HG02970 (cell line): ENCODE results near the gene ATP2B3.

ENCODE experiments used
- ATAC-seq: cut with Tn5 transposase; IDR thresholded peaks from one replicate; pipeline ENCODE4 v1.9.1; 2021; ENCODE audit warnings: mild to moderate bottlenecking, moderate library complexity, moderate number of reproducible peaks; ENCODE audit not compliant: unreplicated experiment, low FRiP score

Gene ATP2B3

GRCh38 chrX:153488231-153488914 is 29.1 kb upstream of the ATP2B3 start:
- no peak for ATAC-seq

GRCh38 chrX:153490217-153490930 is 27.1 kb upstream of the ATP2B3 start:
- ATAC-seq = no peak

GRCh38 chrX:153491351-153491914 is 26.0 kb upstream of the ATP2B3 start:
- no peak for ATAC-seq

- no peak for ATAC-seq
These were observed 25.5 kb upstream of the ATP2B3 start for GRCh38 chrX:153491918-153492317.

GRCh38 chrX:153492543-153492942 is 24.9 kb upstream of the ATP2B3 start:
- no peak for ATAC-seq

- no peak for ATAC-seq
These were observed 24.4 kb upstream of the ATP2B3 start for GRCh38 chrX:153493085-153493484.

- no peak for ATAC-seq
These were observed 23.4 kb upstream of the ATP2B3 start for GRCh38 chrX:153494061-153494460.

GRCh38 chrX:153494541-153495361 is 22.7 kb upstream of the ATP2B3 start, which contains the start of gene BGN:
Gene BGN, plus strand, starts transcription at chrX:153494980. Its CDS starts 9,652 bp downstream, at chrX:153504632.
- no peak for ATAC-seq

- no peak for ATAC-seq
These were observed 22.1 kb upstream of the ATP2B3 start for GRCh38 chrX:153495362-153495751.

- ATAC-seq = no peak
These were observed 21.4 kb upstream of the ATP2B3 start for GRCh38 chrX:153495903-153496589.

- ATAC-seq = no peak
These were observed 20.9 kb upstream of the ATP2B3 start for GRCh38 chrX:153496590-153496959.

- ATAC-seq = no peak
These were observed 19.0 kb upstream of the ATP2B3 start for GRCh38 chrX:153498453-153498852.

- ATAC-seq = no peak
These were observed 18.1 kb upstream of the ATP2B3 start for GRCh38 chrX:153499341-153499740.

GRCh38 chrX:153499876-153500275 is 17.6 kb upstream of the ATP2B3 start:
- no peak for ATAC-seq

GRCh38 chrX:153500676-153501280 is 16.7 kb upstream of the ATP2B3 start:
- no peak for ATAC-seq

- ATAC-seq = no peak
These were observed 15.9 kb upstream of the ATP2B3 start for GRCh38 chrX:153501530-153501929.

GRCh38 chrX:153502131-153502530 is 15.3 kb upstream of the ATP2B3 start:
- no peak for ATAC-seq

GRCh38 chrX:153502796-153503195 is 14.6 kb upstream of the ATP2B3 start:
- no peak for ATAC-seq

GRCh38 chrX:153504445-153505016 is 12.9 kb upstream of the ATP2B3 start:
- ATAC-seq = no peak

- no peak for ATAC-seq
These were observed 12.1 kb upstream of the ATP2B3 start for GRCh38 chrX:153505361-153505760.
